Muscle of leg (tissue), 11 donors: ENCODE measurements around the gene CCSAP. TPM values are rescaled to one million over a fixed set of nuclear protein-coding genes. Genes with fewer than 3 reads are reported as not detected.

ENCODE experiments used
- DNase-seq: peaks from one replicate; pipeline ENCODE4 v3.0.0; 2013
- H3K27ac ChIP-seq: one replicate; pipeline ENCODE4 v1.5.1; 2013; ENCODE audit warnings: mild to moderate bottlenecking, low read length, control low read depth
- H3K27me3 ChIP-seq: one replicate; pipeline ENCODE4 v1.6.1; 2013; ENCODE audit warnings: low read length; ENCODE audit not compliant: control insufficient read depth, insufficient read depth
- H3K36me3 ChIP-seq: one replicate; pipeline ENCODE4 v1.6.1; 2013; ENCODE audit warnings: low read length; ENCODE audit not compliant: control insufficient read depth, insufficient read depth
- H3K4me1 ChIP-seq: one replicate; pipeline ENCODE4 v1.6.1; 2013; ENCODE audit warnings: low read length; ENCODE audit not compliant: control insufficient read depth, insufficient read depth
- H3K4me3 ChIP-seq: one replicate; pipeline ENCODE4 v1.5.1; 2013; ENCODE audit warnings: low read length, control low read depth
- H3K9me3 ChIP-seq: replicated peaks from 2 replicates; pipeline ENCODE4 v1.6.1; 2013; ENCODE audit warnings: low read depth, low read length; ENCODE audit not compliant: control insufficient read depth
- WGBS: methylation state at CpG from one replicate; pipeline ENCODE4 v1.1.5; 2013; ENCODE audit warnings: missing lambda C conversion rate; ENCODE audit not compliant: insufficient coverage; 5-methylcytosine and 5-hydroxymethylcytosine counted together
- polyA plus RNA-seq, 8 donors: library from polyadenylated mRNA; unstranded; fragments of 120-200 nt; gene quantifications; one replicate each; pipeline versions ENCODE4 v1.2.1 to v1.2.3, GENCODE V29; 2013; ENCODE audit warnings: inconsistent platforms in 1 of 8, low replicate concordance in 1 of 8; ENCODE audit not compliant: insufficient read length in 8 of 8, insufficient read depth in 1 of 8
- total RNA-seq: library from RNA; stranded (reverse); fragments of 120-200 nt; gene quantifications from one replicate; pipeline ENCODE4 v1.2.4, GENCODE V29; 2013

CCSAP gene
- total and polyA plus RNA-seq, 9 donors: 4.5 to 6.8 (median 5.6) TPM

DNA sequence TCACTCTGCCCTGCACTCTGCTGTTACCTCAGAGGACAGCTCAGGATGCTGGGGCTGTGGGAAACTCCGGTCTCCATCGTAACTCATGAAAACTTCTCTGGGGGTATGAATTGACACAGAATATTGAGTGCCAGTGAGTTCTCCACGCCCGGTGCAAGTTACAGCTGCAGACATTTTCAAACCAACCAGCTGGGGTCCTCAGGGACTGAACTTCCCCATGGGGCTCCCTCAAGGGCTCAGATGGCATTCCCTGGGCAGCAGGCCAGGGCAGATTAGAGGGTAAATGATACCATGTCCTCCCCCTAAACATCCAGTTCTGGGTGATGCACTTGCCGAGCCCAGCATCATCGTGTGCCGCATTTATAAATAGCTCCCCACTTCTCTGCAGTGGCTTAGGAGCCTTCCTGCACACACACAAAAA, 27.8 kb upstream of the CCSAP start:
- WGBS: 40% methylated on average over 1 of the region's 7 CpGs

DNA sequence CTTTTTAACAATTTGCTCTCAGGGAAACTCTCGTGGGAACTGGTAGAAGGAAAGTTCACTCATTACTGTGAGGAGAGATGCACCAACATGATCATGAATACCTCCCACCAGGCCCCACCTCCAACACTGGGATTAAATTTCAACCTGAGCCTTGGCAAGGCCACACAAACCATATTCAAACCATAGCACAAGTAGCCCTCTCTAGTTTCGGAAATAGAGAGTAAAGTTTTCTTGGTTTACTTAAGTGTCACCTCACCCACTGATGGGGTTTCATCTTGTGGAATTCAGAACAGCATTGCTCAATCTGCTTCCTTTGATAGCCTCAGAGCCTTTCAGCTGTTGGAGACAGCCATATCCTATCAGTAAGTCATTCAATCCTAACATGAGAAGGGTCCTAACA, 25.5 kb upstream of the CCSAP start:
- peak; percentile 7 for DNase-seq

More for the DNA sequence above, 27.8 kb upstream of the CCSAP start:
- Histone ChIP-seq H3K27me3 (no peaks in the 10 kb centered on the region), H3K36me3 (no peaks in the 10 kb centered on the region), H3K4me1 (peaks cover 8% of the 10 kb centered on the region), H3K9me3 (no peaks in the 10 kb centered on the region), H3K4me3 (no peak overlapping the region), H3K27ac (no peak overlapping the region)
- peak; percentile 83 for DNase-seq

DNA sequence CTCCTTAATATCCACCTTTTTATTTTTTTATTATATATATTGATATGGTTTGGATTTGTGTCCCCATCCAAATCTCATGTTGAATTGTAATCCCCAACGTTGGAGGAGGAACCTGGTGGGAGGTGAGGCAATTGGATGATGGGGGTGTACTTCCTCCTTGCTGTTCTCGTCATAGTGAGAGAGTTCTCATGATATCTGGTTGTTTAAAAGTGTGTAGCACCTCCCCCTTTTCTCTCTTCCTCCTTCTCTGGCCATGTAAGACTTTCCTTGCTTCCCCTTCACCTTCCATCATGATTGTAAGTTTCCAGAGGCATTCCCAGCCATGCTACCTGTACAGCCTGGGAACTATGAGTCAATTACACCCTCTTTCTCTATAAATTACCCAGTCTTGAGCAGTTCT, 22.7 kb upstream of the CCSAP start:
- Histone ChIP-seq H3K9me3 (no peaks in the 10 kb centered on the region), H3K4me3 (no peak overlapping the region), H3K4me1 (peaks cover 5% of the 10 kb centered on the region), H3K27ac (no peak overlapping the region), H3K36me3 (no peaks in the 10 kb centered on the region), H3K27me3 (peaks cover 9% of the 10 kb centered on the region)
- DNase-seq: no peak
- no CpG with 5 or more reads among the region's 2 CpGs for WGBS

More for the DNA sequence above, 25.5 kb upstream of the CCSAP start:
- Histone ChIP-seq H3K27me3 (peaks cover 4% of the 10 kb centered on the region), H3K4me1 (peaks cover 8% of the 10 kb centered on the region), H3K36me3 (no peaks in the 10 kb centered on the region), H3K27ac (peak overlapping the region; percentile 9), H3K9me3 (no peaks in the 10 kb centered on the region), H3K4me3 (no peak overlapping the region)
- 100% methylated on average over 1 of the region's 2 CpGs for WGBS

DNA sequence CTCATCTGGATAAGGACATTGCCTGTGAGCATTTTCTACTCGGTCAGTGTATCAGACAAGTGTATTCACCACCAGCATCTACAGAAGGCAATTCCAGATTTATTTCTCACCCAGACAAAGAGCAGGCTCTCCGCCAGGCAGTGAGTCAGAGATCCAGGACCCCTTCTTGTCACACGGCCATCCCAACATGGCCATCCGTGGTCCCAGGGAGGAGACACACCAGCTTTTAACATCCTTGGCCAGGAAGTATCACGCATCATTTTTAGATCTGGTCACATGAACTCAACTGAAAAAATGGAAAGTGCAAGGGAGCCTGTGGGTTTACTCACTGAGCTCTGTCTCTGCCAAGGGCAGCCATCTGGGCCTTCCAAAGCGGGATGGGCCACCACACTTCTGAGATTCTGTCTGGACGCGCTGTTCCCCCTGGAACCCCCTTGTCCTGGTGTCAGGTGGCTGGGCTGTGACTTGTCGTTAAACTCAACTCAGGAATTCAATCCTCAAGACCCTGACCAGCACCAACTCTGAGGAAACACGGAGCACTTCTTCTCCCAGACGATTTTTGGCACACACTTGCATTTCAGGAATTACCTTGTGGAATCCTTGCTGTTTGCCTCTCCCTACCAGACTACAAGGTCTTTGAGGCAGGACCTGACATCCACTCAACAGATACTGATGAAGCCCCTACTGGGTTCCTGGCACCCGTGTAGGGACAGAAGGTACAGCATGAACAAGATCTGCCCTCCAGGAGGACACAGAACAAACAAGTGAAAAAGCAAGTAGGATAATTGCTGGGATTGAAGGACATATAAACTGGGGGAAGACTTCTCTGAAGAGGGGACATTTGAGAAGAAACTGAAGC, 21.6 kb upstream of the CCSAP start:
- no peaks in the 10 kb centered on the region for H3K4me1 ChIP-seq
- no peak for DNase-seq
- H3K9me3 ChIP-seq: no peaks in the 10 kb centered on the region
- H3K27ac ChIP-seq: no peak overlapping the region
- H3K27me3 ChIP-seq: peaks cover 13% of the 10 kb centered on the region
- H3K36me3 ChIP-seq: no peaks in the 10 kb centered on the region
- H3K4me3 ChIP-seq: no peak overlapping the region
- 59% methylated on average over 7 of the region's 12 CpGs for WGBS

DNA sequence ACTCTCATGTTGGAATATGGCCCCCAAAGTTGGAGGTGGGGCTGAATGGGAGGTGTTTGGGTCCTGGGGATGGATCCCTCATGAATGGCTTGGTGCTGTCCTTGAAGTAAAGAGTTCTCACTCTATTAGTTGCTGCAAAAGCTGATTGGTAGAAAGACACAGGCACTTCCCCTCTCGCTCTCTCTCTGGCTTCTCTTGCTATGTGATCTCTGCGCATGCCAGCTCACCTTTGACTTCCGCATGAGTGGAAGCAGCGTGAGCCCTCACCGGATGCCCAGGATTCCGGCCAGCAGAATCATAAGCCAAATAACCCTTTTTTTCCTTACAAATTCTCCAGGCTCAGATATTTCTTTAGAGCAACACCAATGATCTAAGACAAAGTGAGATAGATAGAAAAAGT, 20.9 kb upstream of the CCSAP start:
- no peaks in the 10 kb centered on the region for H3K9me3 ChIP-seq
- H3K36me3 ChIP-seq: no peaks in the 10 kb centered on the region
- no peak for DNase-seq
- H3K4me1 ChIP-seq: no peaks in the 10 kb centered on the region
- WGBS: 56% methylated on average over 4 of the region's 6 CpGs
- H3K27me3 ChIP-seq: peaks cover 13% of the 10 kb centered on the region
- H3K4me3 ChIP-seq: no peak overlapping the region
- no peak overlapping the region for H3K27ac ChIP-seq

DNA sequence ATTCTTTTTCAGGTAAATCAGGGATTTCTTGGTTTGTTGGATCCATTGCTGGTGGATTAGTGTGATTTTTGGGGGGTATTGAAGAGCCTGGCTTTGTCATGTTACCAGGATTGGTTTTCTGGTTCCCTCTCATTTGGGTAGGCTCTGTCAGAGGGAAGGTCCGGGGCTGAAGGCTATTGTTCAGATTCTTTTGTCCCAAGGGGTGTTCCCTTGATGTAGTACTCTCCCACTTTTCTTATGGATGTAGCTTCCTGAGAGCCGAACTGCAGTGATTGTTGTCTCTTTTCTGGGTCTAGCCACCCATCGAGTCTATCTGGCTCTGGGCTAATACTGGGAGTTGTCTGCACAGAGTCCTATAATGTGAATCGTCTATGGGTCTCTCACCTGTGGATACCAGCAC, 17.6 kb upstream of the CCSAP start:
- Histone ChIP-seq H3K4me1 (no peaks in the 10 kb centered on the region), H3K27ac (no peak overlapping the region), H3K9me3 (no peaks in the 10 kb centered on the region), H3K36me3 (no peaks in the 10 kb centered on the region), H3K4me3 (no peak overlapping the region), H3K27me3 (peaks cover 13% of the 10 kb centered on the region)
- DNase-seq: no peak
- WGBS: 59% methylated on average over 3 of the region's 4 CpGs

DNA sequence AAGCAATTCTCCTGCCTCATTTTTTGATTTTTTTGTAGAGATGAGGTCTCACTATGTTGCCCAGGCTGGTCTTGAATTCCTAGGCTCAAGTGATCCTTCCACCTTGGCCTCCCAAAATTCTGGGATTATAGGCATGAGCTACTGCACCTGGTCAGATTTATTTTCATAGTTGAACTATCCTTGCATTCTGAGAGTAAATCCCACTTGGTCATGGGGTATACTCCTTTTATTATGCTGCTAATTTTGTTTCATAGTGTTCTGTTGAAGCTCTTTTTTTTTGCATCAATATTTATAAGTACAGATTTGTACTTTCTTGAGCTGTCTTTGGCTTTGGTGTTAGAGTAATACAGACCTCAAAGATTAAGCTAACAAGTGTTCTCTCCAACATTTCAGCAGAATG, 12.8 kb upstream of the CCSAP start:
- Histone ChIP-seq H3K27me3 (peaks cover 7% of the 10 kb centered on the region), H3K4me1 (no peaks in the 10 kb centered on the region)

DNA sequence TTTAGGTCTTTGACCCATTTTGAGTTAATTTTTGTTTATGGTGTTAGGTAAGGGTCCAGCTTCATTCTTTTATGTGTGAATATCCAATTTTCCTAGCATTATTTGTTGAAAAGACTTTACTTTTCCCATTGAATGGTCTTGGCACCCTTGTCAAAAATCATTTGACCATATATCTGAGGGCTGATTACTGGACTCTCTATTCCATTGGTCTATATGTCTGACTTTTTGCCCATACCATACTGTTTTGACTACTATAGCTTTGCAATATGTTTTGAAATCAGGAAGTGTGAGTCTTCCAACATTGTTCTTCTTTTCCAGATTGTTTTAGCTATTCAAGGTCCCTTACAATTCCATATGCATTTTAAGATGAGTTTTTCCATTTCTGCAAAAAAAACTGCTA, 11.4 kb upstream of the CCSAP start:
- DNase-seq: no peak
- H3K4me1 ChIP-seq: no peaks in the 10 kb centered on the region
- no peaks in the 10 kb centered on the region for H3K36me3 ChIP-seq
- no peak overlapping the region for H3K4me3 ChIP-seq
- no peak overlapping the region for H3K27ac ChIP-seq
- H3K9me3 ChIP-seq: peaks cover 8% of the 10 kb centered on the region
- H3K27me3 ChIP-seq: peaks cover 3% of the 10 kb centered on the region

More for the DNA sequence above, 12.8 kb upstream of the CCSAP start:
- H3K9me3 ChIP-seq: peaks cover 8% of the 10 kb centered on the region
- H3K27ac ChIP-seq: no peak overlapping the region
- H3K36me3 ChIP-seq: no peaks in the 10 kb centered on the region
- DNase-seq: no peak
- H3K4me3 ChIP-seq: no peak overlapping the region

DNA sequence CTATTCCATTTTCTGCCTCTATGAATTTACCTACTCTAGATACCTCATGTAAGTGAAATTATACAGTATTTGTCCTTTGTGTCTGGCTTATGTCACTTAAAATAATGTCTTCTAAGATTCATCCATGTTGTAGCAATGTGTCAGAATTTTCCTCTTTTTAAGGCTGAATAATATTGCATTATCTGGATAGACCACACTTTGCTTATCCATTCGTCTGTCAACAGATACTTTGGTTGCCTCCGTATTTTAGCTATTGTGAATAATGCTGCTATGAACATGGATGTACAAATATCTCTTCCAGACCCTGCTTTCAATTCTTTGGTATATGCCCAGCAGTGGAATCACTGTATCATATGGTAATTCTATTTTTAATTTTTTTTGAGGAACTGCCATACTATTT, 10.1 kb upstream of the CCSAP start:
- Histone ChIP-seq H3K9me3 (peaks cover 8% of the 10 kb centered on the region), H3K4me3 (no peak overlapping the region), H3K4me1 (no peaks in the 10 kb centered on the region), H3K27me3 (peaks cover 5% of the 10 kb centered on the region), H3K27ac (no peak overlapping the region), H3K36me3 (no peaks in the 10 kb centered on the region)
- no peak for DNase-seq
- WGBS: no CpG with 5 or more reads among the region's 2 CpGs

DNA sequence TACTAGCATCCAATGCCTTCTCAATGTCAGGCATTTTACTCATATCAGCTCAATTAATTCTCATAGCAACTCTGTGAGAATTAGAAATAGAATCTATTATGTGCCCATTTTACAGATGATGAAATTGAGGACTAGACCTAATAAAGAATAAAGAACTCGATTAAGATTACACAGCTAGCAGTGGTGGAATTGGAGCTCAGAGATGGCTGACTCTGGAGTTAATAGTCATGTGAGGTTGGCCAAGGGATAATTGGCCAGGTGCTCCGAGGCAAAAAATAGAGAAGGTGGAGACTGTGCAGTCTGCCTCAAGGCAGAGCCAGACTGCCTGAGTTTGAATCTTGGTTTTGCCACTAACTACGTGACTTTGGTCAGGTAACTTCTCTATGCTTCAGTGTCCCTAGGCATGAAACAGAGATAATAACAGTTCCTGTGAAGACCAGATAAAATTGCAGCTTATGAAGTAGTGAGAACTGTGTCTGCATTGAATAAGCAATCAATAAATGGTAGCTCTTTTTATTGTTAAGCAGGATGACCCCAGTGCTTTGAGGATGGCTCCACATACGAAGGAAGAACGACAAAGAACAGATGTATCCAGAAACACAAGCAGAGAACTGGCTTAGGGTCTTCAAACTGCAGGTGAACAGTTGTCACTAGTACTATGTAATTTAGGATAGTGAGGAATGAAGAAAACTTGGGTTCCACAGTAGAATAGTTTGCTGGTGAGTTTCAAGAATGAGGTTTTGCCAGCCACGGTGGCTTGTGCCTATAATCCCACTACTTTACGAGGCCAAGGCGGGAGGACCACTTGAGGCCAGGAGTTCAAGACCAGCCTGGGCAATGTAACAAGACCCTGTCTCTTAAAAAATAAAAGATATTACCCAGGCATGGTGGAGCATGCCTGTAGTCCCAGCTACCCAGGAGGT, 6.9 kb upstream of the CCSAP start:
- Histone ChIP-seq H3K4me3 (no peak overlapping the region), H3K27me3 (peaks cover 23% of the 10 kb centered on the region), H3K27ac (no peak overlapping the region), H3K4me1 (no peaks in the 10 kb centered on the region), H3K36me3 (no peaks in the 10 kb centered on the region), H3K9me3 (peaks cover 6% of the 10 kb centered on the region)
- no peak for DNase-seq
- WGBS: 65% methylated on average over 6 of the region's 8 CpGs
